Fibroblast of lung (primary cell): ENCODE data around the gene PTP4A2. TPM values are rescaled to one million over a fixed set of nuclear protein-coding genes. Genes with fewer than 3 reads are reported as not detected.
A peak's percentile ranks its signal among the peaks of the same experiment; 100 is the strongest.

Experiments
- DNase-seq, 2 donors: peaks; one replicate each; pipeline versions ENCODE4 v3.0.0 to v3.0.0-alpha.2; 2010; ENCODE audit warnings: low read depth in 2 of 2
- H2AFZ ChIP-seq: 2 replicates; pipeline ENCODE4 v1.5.1; 2012; ENCODE audit warnings: low read length, control low read depth, inconsistent platforms
- H3K27ac ChIP-seq: 2 replicates; pipeline ENCODE4 v1.5.1; 2011; ENCODE audit warnings: low read length, control low read depth; ENCODE audit not compliant: insufficient read depth
- H3K27me3 ChIP-seq: 2 replicates; pipeline ENCODE4 v1.5.1; 2011; ENCODE audit warnings: mild to moderate bottlenecking, low read length; ENCODE audit not compliant: control insufficient read depth, insufficient read depth
- H3K36me3 ChIP-seq: 2 replicates; pipeline ENCODE4 v1.5.1; 2011; ENCODE audit warnings: low read length; ENCODE audit not compliant: control insufficient read depth, insufficient read depth
- H3K4me1 ChIP-seq: 2 replicates; pipeline ENCODE4 v1.5.1; 2011; ENCODE audit warnings: low read length; ENCODE audit not compliant: control insufficient read depth, insufficient read depth; ENCODE audit errors: extremely low read depth
- H3K4me2 ChIP-seq: 2 replicates; pipeline ENCODE4 v1.5.1; 2011; ENCODE audit warnings: low read length, control low read depth; ENCODE audit not compliant: insufficient read depth; ENCODE audit errors: extremely low read depth
- H3K4me3 ChIP-seq, 4 experiments: fragments of 200-600 bp in 1 of 4; sonication (generic) in 1 of 4; replicated peaks in 1 of 4; 2 replicates each; pipeline ENCODE4 v1.5.1; 2011 to 2016; ENCODE audit warnings: low read length in 4 of 4, low read depth in 3 of 4, mild to moderate bottlenecking in 3 of 4, control low read depth in 2 of 4, inconsistent platforms in 1 of 4, mixed read lengths in 1 of 4; ENCODE audit not compliant: insufficient read depth in 1 of 4; ENCODE audit errors: control extremely low read depth in 1 of 4
- H3K79me2 ChIP-seq: 2 replicates; pipeline ENCODE4 v1.5.1; 2012; ENCODE audit warnings: mild to moderate bottlenecking, low read length, inconsistent platforms; ENCODE audit not compliant: control insufficient read depth, insufficient read depth
- H3K9ac ChIP-seq: 2 replicates; pipeline ENCODE4 v1.5.1; 2011; ENCODE audit warnings: mild to moderate bottlenecking, low read length, control low read depth; ENCODE audit not compliant: insufficient read depth
- H3K9me3 ChIP-seq: 2 replicates; pipeline ENCODE4 v1.5.1; 2012; ENCODE audit warnings: low read depth, low read length; ENCODE audit not compliant: control insufficient read depth, insufficient read depth
- H4K20me1 ChIP-seq: 2 replicates; pipeline ENCODE4 v1.5.1; 2011; ENCODE audit warnings: low read length; ENCODE audit not compliant: control insufficient read depth, insufficient read depth; ENCODE audit errors: extremely low read depth
- CTCF ChIP-seq, 2 donors: IDR thresholded peaks in 1 of 2; conservative IDR thresholded peaks in 1 of 2; 1 replicate in 1 of 2; 2 replicates in 1 of 2; pipeline ENCODE4 v1.5.1; 2011 to 2012; ENCODE audit warnings: low read length in 2 of 2, control low read depth in 1 of 2, inconsistent platforms in 1 of 2, low read depth in 1 of 2, mild to moderate bottlenecking in 1 of 2
- EZH2 ChIP-seq: IDR thresholded peaks from 2 replicates; pipeline ENCODE4 v1.5.1; 2012; ENCODE audit warnings: low read length, control low read depth, mild to moderate bottlenecking; ENCODE audit errors: missing control alignments
- polyA plus RNA-seq, 2 donors: library from polyadenylated mRNA; depleted of rRNA in 1 of 2; stranded (reverse) in 1 of 2; unstranded in 1 of 2; fragments of >200 nt; gene quantifications; 2 replicates each; pipeline ENCODE4 v1.2.1, GENCODE V29; 2011 to 2012; ENCODE audit warnings: missing spikeins in 1 of 2
- total RNA-seq: library from RNA; depleted of rRNA; stranded (reverse); fragments of >200 nt; gene quantifications from 2 replicates; pipeline ENCODE4 v1.2.1, GENCODE V29; 2014

The PTP4A2 gene
- total and polyA plus RNA-seq, 2 donors (not counting 1 experiment from before 2014, with no cell fraction given) = 366 to 429 TPM

- H2AFZ ChIP-seq = no peak overlapping the region
- H4K20me1 ChIP-seq = no peaks in the 10 kb centered on the region
- no peak overlapping the region for H3K9ac ChIP-seq
- no peaks in the 10 kb centered on the region for H3K9me3 ChIP-seq
- H3K4me3 ChIP-seq = no peak overlapping the region
- H3K79me2 ChIP-seq = no peaks in the 10 kb centered on the region
- no peak overlapping the region for H3K27ac ChIP-seq
- H3K4me2 ChIP-seq = no peak overlapping the region
- no peak for TF ChIP-seq EZH2
- no peak for TF ChIP-seq CTCF (conservative IDR thresholded peaks at IDR 0.05 in 1 of 2, IDR thresholded peaks at IDR 0.05 in 1 of 2; ENCODE audit: low read depth in 1 of 2, low read length in 2 of 2)
- peak in 1 of 2 donors; percentile 53 for DNase-seq
- H3K4me1 ChIP-seq = no peaks in the 10 kb centered on the region
- H3K36me3 ChIP-seq = no peaks in the 10 kb centered on the region
- H3K27me3 ChIP-seq = no peaks in the 10 kb centered on the region
These were observed 38.2 kb upstream of the PTP4A2 start for GRCh38 chr1:31976401-31976800.

DNA sequence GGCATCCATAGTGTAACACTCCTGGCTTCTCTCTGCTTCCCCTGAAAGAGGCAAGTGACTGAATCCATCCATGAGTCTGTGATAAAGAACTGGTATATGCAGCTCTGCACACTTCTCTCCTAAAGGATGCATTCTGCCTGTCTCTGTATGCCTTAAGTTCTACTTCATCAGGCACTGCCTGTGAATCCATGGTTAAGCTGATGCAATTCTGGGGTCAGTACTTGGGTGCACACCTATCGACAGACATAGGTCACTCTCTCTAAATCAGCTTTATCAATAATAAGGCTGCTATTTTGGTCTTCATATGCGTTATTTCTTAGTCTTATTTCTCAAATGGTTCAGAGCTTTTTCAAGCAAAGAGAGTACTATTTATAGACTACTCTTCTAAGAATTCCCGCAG lies 32.7 kb upstream of the PTP4A2 start:
- DNase-seq = no peak
- Histone ChIP-seq H3K4me3 (no peak overlapping the region), H3K4me2 (no peak overlapping the region), H3K27me3 (no peaks in the 10 kb centered on the region), H4K20me1 (no peaks in the 10 kb centered on the region), H3K36me3 (no peaks in the 10 kb centered on the region), H2AFZ (no peak overlapping the region), H3K27ac (no peak overlapping the region), H3K79me2 (no peaks in the 10 kb centered on the region), H3K9me3 (no peaks in the 10 kb centered on the region), H3K4me1 (no peaks in the 10 kb centered on the region), H3K9ac (no peak overlapping the region)
- TF ChIP-seq EZH2 (no peak), CTCF (conservative IDR thresholded peaks at IDR 0.05 in 1 of 2, IDR thresholded peaks at IDR 0.05 in 1 of 2; ENCODE audit: low read depth in 1 of 2, low read length in 2 of 2) (no peak)

- no peaks in the 10 kb centered on the region for H3K27me3 ChIP-seq
- no peaks in the 10 kb centered on the region for H3K4me1 ChIP-seq
- no peak for DNase-seq
- TF ChIP-seq EZH2 = no peak
- no peak for TF ChIP-seq CTCF (conservative IDR thresholded peaks at IDR 0.05 in 1 of 2, IDR thresholded peaks at IDR 0.05 in 1 of 2; ENCODE audit: low read depth in 1 of 2, low read length in 2 of 2)
- no peak overlapping the region for H3K27ac ChIP-seq
- no peaks in the 10 kb centered on the region for H4K20me1 ChIP-seq
- no peak overlapping the region for H3K4me3 ChIP-seq
- no peaks in the 10 kb centered on the region for H3K9me3 ChIP-seq
- no peak overlapping the region for H3K4me2 ChIP-seq
- no peaks in the 10 kb centered on the region for H3K79me2 ChIP-seq
- H3K9ac ChIP-seq = no peak overlapping the region
- no peaks in the 10 kb centered on the region for H3K36me3 ChIP-seq
- H2AFZ ChIP-seq = no peak overlapping the region
These were observed 23.4 kb upstream of the PTP4A2 start for GRCh38 chr1:31961536-31961935.
